GM21576 (cell line): ENCODE results near the gene GPR55.
"Not testable (repeated sequence)": the region's sequence is repeated elsewhere in the genome, so short reads cannot be mapped to it uniquely, and the experiment has no call there.

ENCODE experiments used
- ATAC-seq: cut with Tn5 transposase; IDR thresholded peaks from one replicate; pipeline ENCODE4 v1.9.1; 2021; ENCODE audit warnings: mild to moderate bottlenecking, moderate library complexity; ENCODE audit not compliant: unreplicated experiment

The GPR55 gene

DNA sequence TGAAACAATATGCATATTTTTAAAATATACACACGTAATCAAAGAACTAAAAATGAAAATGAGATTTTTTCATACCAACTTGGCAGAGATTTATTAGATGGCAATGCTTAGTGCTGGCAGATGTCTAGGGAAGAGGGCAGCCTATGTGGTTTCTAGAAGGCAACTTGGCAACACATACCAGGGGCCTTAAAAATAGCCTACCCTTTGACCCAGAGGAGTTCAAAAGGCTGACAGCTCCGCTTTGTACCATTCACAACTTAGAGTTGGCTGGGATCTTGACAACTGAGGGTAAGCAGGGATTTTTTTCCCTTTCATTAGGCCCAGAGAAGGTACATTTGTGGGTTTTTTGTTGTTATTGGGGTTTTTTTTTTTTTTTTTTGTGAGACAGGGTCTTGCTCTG, 26.4 kb upstream of the GPR55 start:
- ATAC-seq, result no peak

DNA sequence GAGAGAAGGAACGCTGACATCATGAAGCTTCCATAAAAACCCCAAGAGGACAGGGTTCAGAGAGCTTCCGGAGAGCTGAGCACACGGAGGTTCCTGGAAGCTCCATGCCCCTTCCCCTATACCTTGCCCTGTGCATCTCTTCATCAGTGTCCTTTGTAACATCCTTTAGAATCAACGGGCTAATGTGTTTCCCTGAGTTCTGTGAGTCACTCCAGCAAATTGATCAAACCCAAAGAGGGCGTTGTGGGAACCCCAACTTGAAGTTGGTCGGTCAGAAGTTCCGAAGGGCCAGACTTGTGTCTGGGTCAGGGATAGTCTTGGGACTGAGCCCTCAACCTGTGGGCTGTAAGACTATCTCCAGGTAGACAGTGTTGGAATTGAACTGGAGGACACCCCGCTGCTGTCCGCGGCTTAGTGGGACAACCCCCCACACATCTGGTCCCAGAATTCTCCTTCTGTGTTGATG, 25.9 kb upstream of the GPR55 start:
- ATAC-seq, result no peak

GRCh38 chr2:230949966-230950873, 25.2 kb upstream of the GPR55 start:
- ATAC-seq, result peak; percentile 51

- ATAC-seq, result no peak
These were observed 22.9 kb upstream of the GPR55 start for GRCh38 chr2:230947908-230948365.

- ATAC-seq, result no peak
These were observed 22.2 kb upstream of the GPR55 start for GRCh38 chr2:230947235-230947576.

DNA sequence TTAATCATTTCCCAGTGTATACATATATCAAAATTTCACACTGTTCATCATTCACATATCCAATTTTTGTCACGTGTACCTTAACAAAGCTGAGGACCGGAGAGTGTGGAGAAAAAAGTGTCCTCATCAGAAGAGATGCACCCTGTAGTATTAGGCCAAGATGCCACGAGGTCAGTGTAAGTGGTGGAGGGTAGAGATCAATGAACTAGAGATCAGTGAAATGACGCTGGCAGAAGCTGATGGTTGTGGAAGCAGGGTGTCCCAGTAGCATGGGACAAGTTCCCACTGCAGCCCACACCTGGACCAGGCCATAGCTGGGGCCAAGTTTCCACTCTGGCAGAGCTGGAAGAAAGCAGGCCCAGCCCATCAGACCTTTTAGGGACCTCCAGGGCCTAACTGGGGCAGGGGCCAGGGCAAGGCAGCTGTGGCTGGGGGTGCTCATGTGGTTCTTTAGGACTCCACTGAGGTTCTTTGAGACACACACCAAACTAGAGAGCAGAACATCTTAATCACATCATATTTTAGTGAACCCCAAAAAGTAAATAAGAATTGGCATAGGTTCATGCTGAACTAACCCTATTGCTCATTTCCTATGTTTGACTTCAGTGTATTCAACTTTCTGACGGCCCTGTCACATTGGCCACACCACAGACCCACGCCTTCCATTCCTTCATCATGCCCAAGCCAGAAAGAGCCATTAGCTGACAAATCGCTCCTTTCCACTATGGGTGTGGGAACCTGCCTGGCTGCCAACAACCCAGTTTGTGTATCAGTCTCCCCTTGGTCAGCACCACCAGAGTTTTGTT, 21.6 kb upstream of the GPR55 start:
- ATAC-seq, result no peak

- ATAC-seq, result no peak
These were observed 19.8 kb upstream of the GPR55 start for GRCh38 chr2:230944757-230945372.

DNA sequence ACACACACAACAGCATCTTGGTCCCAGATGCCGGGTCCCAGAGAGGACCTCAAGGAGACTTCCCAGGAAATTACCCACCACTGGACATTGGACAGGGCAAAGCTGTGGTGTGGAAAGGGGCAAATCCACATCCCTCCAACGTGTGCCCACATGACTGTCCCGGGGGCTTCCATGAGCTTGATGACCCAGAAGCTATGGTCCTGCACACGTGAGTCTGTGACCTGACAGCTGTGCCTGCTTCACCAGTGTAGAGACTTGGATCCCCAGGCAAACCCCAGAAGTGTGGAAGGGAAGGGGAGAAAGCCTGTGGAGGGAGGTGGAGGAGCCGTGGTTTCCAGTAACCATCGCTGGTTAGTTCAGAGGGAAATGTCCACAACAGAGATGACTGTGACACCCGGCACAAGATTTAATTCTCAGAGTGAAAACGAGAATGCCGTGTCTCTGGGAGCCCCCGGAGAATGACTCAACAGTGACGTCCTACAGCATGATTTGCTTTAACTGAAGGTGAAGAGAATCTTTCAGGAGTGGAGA, 19.1 kb upstream of the GPR55 start:
- peak; percentile 39 for ATAC-seq

- peak; percentile 70 for ATAC-seq
These were observed 18.2 kb upstream of the GPR55 start for GRCh38 chr2:230942920-230943896.

DNA sequence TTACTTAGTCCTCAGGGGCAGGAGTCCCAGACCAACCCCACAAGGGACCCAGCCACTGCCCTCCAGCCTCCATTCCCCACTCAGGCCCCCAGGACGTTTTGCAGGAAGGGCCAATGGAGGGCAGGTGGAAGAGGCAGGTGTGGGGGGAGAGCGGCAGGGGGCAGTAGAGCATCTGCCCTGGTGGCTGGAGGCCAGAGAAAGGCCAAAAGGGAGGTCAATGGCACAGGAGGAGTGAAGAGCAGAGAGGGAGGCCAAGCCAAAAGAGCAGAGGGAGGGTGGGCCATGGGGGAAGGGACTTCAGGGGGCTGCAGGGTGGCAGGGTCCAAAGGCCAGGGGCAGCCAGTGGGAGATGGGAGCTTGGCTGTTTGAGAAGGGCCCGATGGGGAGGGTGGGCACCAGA, 17.3 kb upstream of the GPR55 start:
- no peak for ATAC-seq

DNA sequence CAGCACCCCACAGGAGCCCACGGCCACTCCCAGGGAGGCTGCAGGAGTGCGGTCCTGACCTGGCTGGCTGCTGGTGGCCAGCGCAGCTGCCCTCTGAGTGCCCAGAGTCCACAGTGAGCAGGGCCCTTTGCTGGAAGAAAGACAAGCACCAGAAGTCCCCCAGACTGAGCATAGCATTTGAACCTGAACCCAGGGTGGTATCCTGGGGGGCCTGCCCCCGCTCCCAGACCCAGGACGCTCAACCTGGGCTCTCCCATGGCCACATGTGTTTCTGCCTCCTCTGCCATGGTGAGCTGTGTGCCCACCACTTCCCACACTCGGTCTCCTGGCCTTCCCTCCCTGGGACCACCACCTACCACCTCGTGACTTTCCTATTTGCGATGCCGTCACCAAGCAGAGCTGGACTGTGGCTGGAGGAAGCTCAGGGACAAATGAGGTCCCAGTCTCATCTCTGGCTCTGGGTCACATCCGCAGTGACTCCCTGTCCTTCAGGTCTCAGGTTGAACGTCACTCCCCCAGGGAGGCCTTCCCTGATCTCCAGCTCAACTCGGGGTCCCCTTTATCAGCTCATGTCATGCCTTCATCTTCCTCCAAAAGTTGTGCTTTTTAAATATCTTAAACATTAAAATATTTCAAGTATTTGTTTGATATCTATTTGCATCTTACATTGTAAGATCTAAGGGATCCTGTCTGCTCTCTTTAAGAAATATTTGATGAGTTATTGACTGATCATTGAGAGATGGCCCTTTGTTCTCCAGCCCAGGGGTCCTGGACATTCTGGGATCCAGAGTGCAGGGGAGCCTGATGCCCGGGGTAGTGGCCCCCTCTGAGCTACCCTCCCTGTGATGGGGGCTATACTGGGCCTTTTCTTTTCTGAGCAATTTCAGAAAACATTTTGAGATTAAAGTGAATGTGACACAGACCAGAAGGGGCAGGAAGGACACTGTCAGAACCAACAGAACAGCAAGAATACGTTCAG, 16.4 kb upstream of the GPR55 start:
- ATAC-seq, result no peak

DNA sequence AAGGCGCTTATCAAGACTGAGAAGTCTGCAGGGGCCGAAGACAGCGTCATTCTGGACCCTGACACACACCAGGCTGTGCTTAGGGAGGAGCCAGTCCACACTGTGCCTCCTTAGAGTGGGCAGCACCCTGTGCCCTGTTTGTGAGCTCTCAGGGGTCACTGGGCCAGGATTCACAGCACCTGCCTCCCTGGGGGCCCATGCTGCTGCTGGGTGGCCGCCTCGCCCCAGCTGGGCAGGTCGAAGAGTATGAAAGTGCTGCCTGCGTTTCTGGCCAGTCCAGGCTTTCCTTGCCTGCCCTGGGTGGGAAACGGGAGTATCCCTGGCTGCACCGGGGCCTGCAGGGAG, 15.4 kb upstream of the GPR55 start:
- ATAC-seq, result no peak

DNA sequence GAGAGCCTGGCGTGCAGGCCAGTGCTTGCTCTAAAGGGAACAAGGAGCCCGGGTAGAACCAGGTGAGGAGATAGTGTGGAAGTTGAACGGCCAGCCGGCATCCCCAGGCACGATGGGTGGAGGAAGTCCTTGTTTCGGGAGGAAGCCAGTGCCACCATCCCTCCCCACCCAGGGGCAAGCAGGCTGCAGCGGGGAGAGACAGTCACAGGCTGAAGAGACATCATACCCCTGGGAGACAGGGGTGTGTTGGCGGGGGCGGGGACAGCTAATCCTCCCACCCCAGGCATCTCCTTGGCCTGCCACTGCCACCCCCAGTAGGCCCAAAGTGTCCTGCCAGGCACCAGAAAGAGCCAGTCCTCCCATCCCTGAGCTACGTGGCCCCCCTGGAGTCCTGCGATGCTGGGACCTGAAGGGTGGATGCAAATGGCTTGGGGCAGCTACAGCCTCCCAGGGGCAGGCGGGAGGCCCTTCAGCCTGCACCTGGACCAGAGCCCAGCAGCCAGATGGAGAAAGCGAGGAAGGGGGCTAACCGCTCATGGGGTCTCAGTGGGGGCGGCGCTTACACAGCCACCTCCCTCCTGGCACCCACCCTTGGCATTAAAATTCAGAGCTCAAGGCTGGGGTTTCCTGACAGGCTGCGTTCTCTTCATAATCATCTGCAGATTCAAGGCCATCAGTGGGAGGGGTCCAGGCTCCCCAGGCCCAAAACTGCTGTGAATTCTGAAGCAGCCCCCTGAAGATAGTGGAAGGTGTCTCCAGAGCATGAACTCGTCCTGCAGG, 14.8 kb upstream of the GPR55 start:
- ATAC-seq, result no peak

DNA sequence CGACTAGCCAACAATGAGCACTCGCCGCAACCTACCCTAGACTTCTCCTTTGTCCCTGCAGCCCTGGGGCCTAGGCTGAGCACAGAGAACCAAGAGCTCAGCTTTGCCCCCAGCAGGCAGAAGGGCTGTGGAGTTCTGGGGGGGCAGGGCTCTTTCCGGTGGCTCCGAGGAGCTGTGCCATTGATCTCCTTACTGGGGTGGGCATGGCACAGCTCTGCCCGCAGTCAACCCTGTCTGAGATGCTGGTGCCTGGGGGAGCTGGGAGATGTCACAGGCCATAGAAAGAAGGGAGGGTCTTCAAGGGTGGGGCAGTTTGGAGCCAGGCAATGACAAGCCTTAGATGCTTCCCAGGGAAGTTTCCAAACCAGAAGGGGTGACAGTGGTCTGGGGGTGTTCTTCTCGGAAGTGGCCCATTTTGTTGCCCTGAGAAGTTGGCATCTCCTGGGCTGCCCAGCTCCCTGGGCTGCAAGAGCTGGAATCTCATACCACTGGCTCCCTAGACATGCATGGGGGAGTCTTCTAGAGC, 14.1 kb upstream of the GPR55 start:
- ATAC-seq, result no peak

DNA sequence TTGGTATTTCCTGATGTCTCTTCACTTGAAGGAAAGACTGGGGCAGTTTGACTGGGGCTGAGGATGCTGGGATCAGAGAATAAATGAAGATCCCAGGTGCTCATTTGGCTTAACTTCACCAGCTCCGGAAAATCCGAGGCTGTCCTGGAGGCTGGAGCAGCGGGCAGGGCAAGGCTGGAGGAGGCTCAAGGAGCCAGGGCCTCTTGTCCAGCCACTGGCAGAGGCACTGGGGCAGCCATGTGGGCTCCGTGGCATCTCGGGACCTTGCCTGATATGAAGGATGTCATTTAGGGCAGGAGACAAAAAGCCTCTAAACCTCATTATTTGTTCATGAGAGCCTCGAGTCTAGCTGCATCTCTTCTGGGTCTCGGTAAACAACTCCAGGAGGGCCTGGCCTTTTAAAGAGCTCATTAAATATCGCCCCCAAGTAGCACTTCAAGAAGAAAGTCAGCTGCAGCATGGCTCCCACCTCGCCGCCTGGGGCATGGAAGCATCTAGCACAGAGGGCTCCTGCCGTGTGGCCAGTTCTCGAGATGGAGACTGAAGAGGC, 13.5 kb upstream of the GPR55 start:
- ATAC-seq, result no peak

GRCh38 chr2:230938098-230938497, 13.1 kb upstream of the GPR55 start:
- no peak for ATAC-seq

GRCh38 chr2:230937362-230937761, 12.3 kb upstream of the GPR55 start:
- ATAC-seq, result no peak

GRCh38 chr2:230936243-230936642, 11.2 kb upstream of the GPR55 start:
- not testable (repeated sequence) for ATAC-seq
